HCEC 1CT (cell line): ENCODE data around the gene LMAN2L.

ENCODE experiments used
- DNase-seq: peaks from one replicate; pipeline ENCODE4 v3.0.0-alpha.2; 2017

Gene LMAN2L

DNA sequence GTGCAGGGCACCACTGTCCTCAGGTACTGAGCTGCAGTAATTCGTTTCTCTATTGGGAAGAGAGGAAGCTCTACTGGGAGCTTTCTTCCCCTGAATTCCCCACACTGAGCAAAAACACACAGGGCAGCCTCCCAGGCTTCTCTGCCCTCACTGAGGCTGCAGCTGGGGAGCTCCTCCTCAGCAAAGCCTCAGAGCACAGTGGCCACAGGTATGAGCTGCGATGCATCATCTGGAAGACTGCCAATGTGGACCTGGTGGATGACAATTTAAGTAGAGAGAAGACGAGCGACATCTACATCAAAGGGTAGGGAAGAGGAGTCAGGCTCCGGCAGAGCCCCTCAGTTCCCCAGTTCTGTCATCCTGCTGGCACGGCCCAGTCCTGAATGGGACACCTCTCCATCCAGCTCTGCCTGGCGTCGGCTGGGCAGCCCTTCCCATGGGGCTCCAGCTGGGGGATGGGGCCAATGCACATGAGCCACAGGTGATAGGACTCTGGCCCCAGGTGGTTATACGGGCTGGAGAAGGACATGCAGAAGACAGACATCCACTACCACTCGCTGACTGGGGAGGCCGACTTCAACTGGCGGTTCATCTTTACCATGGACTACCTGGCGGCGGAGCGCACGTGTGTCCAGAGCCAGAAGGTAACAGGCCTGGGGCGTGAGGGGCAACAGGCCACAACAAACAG, 37.6 kb downstream of the LMAN2L start:
- no peak for DNase-seq

DNA sequence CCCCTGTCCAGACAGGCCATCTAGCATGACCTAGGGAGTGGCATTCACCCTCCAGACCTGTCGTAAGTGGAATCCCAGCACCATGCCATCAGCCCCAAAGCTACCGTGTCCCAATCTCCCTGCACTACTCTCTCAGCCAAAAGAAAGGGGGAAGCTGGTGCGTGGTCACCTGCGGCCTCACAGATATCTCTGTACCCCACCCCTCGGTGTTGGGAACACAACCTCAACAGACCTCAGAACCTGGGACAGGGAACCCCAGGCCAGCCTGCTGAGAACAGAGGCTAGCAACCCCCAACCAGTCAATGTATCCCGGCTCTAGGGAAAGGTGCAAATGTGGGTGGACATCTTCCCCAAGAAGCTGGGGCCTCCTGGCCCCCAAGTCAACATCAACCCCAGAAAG, 38.2 kb downstream of the LMAN2L start:
- DNase-seq, result no peak

DNA sequence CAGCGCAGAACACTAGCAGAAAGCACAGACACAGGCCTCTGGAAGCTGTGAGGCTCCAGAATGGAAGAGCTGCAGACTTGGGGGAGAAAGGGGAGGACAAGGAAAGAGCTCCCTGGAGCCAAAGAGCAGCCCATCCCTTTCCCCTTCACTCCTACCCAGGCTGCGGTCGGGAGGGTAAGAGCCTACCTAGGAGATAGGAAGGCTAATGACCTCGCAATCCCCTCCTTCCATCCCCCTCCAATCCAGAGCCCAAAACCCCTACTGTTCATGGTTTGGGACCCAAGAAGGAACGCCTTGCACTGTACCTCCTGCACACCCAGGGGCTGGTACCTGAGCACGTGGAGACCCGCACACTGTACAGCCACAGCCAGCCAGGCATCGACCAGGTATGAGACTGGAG, 39.8 kb downstream of the LMAN2L start:
- DNase-seq, result no peak

DNA sequence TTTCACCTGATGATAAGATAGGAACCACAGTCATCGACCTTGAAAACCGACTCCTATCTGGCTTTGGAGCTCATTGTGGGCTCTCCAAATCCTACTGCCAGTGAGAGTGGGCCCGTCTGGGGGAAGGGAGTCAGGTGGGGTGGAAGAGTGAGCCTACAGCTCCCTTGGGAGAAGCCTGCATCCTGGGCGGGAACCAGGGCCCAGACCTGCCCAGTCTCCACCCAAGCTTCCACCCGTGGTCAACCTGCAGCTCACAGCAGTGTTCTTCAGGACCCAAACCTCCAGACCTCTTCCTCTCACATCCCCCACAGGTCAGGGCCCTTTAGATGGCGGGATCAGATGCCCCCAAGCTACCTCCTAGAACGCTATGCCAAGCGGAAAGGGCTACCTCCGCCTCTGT, 40.2 kb downstream of the LMAN2L start:
- no peak for DNase-seq

DNA sequence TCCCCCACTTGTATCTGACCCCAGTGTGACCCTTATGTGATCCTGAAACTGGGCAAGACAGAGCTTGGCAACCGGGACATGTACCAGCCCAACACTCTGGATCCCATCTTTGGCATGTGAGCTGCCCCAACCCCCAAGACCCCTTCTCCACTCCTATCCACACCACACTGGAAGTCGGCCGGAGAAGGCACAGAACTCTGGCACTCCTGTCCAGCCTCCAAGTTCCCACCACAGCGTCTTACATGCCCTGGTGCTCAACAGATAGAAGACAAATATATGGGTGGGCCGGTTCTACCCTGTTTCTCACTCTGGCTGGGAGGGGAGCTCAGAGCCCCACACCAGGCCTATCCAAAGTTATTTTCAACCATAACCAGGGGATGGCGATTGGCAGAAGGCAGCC, 40.8 kb downstream of the LMAN2L start:
- DNase-seq, result no peak

DNA sequence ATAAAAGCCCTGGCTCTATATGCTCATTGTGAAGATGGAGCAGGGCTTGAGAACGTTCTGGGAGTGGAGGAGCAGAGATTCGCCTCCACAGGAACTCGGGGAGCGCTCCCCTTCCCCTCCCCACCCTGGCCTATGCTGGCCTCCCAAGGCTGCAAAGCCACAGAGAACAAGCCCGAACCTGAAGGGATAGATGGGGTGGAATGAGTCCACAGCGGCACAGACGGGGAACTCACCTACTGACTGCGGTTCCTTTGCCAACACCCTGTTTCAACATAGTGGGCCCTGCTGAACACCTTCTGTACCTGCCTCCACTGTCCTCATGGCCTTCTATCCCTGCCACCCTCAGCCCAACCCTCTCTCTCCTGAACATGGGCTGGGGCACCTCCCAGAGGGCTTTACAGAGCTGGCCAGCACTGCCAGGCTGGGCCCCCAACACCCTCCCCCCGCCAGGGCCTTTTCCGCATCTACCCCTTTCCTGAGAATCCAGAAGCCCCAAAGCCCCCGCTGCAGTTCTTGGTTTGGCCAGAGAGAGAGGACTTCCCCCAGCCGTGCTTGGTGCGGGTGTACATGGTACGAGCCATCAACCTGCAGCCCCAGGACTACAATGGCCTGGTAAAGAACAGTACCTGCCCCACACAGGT, 41.5 kb downstream of the LMAN2L start:
- no peak for DNase-seq

DNA sequence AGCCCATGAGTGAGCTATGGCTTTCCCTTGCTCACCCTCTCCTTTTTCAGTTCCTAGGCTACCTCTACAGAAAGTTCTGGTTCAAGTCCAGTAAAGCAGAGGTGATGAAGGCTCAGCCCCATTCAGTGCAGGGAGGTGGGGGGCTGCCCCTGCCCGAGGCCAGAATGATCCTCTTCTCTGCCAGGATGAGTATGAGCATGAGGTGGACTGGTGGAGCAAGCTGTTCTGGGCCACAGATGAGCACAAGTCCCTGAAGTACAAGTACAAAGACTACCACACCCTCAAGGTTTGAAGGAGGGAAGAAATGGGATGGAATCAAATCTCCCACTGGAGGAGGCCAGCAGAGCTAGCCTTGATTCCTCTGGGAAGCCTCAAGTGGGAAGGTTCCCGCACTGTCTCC, 42.4 kb downstream of the LMAN2L start:
- DNase-seq, result no peak

DNA sequence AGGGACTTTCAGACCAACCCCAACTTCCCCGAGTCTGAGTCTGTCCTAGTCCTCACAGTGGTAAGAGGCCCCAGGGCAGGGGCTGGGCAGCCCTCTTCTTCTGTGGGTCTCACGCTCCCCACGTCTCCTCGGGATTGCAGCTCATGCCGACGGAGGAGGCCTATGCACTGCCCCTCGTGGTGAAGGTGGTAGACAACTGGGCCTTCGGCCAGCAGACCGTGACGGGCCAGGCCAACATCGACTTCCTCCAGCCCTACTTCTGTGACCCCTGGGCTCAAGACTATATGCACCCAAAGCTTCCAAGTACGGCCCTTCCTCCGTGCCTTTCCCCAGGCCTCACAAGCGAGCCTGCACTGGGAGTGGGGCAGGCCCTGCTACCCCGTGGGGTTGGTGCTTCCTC, 44.3 kb downstream of the LMAN2L start:
- no peak for DNase-seq

DNA sequence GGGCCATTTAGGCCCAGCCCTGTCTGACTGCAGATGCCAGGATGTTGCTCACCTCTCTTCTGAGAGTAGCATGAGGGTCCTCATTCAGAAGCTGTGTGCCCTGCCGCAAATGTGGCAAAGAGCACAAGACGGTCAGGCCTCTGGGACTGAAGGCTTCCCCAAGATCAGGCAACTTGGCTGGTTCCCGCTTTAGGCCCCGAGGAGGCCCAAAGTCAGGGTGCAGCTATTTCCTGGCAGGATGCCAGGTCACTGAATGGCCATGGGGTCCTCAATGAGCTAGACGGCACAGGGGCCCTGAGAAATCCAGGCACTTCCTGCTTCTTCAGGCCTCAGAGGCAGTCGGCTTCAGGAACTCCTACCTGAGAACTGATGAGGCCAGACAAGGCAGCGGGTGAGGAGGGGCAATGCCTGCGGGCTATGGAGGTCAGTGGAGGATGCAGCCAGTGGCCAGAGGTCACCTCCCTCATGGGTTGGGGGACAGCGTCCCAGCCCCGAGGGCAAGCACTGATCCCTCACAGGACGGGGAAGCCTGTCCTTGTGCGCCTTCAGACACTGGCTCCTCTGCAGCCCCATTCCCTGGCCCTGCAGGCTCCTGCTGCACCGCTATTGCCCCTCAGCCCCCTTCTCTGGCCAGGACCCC, 44.9 kb downstream of the LMAN2L start:
- DNase-seq, result no peak

DNA sequence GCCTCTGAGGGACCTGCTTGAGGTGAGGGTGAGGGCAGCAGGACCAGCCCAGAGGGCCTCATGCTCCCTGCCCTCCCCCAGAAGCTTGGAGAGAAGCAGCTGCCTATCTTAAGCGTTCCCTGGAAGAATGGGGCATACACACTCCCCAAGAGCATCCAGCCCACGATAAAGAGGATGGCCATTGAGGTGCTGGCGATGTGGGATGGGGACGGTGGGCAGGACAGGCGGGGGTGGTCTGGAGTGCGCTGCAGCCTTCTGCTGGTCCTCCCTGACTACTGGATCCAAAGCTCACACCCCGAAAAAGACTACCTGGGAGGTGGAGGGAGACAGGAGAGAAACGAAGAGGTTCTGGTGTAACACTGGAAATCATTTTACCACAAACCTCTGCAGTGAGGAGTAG, 45.6 kb downstream of the LMAN2L start:
- DNase-seq, result no peak

DNA sequence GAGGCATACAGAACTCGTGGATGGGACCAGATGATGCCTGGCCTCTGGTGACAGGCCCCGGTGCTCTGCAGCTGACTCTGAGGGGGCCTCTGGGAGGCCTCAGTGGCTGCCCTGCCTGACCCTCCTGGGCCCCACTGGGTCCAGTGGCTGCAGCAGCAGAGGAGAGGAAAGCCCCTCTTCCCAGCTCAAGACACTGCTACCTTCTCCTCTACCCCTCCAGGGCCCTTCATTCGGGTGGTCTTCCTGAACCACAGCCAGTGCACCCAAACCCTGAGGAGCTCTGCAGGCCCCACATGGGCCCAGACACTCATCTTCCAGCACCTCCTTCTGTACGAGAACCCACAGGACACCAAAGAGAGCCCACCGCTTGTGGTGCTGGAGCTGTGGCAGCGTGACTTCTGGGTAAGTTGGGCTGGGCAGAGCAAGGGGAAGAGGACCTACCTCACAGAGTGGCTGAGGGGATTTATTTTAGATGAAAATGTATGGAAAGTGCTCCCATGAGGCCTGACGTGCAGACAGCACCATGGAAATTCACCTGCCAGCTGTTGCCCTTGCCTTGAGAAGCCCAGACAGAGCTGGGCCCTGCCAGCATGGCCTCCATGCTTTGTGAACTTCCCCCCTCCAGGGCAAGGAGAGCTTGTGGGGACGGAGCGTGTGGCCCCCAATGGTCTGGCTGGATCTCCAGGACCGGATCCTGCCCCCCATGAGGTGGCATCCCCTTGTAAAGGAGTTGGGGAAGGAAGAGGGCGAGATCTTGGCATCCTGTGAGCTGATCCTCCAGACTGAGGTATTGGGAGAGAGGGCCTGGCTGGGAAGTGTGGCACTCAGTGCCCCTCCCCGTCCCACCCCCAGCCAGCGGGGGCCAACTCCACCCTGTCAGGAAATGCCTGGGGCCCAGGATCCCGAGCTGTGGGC, 46.3 kb downstream of the LMAN2L start:
- no peak for DNase-seq

DNA sequence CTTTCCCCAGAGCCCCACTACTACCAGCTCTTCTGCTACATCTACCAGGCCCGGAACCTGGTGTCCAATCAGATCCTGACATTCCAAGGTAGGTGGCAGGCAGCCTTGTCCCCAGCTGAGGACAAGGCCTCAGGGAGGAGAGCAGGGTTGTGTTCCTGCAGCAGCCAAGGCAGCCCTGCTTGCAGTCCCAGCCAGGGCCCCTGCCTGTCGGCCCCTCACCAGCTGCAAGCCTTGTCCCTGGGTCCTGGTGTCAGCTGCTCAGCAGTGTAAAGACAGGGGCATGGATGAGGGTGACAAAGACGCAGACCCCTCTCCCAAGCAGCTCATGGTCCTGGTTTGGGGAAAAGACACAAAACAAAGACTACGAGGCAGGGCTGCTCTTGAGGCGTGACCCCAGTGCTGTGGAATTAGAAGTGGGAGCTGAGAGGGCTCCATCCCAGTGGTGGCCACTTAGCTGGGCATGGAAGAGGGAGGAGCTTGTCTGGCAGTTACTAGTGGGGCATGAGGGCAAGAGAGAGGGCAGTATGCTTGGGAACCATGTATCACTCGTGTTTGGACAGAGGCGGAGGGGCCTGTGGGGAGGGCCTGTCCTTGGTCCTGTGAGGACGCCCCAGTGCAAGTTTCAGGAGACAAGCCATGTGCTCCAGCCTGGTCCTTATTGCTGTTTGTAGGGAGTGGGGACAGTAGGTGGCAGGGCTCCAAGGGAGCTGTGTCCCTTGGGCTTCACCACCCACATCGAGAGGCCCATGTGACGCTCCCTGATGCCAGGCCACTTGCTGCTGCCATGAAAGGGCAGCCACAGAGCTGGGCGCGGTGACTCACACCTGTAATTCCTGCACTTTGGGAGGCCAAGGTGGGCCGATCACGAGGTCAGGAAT, 47.5 kb downstream of the LMAN2L start:
- no peak for DNase-seq

DNA sequence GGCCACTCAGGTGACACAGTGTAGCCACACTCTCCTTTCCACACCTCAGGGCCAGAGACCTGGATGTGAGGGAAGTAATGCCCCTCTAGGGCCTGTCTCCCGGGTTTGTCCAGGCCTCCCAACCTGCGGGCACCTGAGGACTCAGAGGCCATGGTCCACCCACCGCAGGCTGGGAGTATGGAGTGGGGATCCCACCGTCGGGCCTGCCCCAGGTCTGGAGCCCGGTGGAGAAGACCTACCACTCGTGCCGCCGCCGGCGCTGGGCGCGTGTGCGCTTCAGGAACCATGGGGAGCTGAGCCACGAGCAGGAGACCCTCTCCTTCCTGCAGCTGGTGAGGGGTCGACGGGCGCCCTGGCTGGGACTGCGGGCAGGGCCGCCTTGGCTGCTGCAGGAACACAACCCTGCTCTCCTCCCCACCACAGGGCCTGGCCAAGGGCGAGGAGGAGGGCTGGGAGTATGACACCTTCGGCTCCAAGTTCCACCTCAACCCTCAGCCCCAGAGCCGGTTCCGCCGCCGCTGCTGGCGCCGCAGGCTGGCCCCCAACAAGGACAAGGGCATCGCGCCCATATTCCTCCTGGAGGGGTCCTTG, 48.7 kb downstream of the LMAN2L start:
- DNase-seq, result no peak

DNA sequence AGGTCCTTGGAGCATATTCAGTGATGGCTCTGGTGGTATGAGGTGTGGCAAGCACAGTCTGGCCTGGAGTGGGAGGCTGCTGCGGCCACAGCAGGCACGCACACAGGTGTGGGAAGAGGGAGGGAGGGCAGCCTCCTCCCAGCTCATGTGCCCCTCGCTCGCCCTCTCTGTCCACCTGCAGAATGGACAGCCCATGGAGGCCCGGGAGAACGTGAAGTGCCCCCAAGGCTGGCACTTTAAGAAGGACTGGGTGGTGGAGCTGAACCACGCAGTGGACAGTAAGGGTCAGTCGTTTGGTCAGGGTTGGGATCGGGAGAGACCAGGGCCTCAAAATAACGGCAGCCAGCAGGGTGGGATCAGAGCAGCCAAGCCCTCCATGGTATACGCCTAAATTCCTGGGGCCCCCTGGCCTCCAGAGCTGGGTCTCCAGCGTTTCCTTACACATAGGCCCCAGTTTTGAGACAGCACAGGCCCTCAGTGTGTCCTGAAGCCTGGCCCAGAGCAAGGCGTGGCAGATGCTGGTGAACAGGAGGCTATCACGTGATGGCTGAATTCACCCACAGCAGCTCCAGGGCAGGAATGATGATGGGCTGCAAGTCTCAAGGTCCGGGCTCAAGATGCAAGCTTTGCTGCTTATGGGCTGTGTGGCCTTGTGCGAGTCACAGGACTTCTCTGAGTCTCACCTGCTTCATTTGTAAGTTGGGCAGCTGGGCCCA, 49.4 kb downstream of the LMAN2L start:
- no peak for DNase-seq

DNA sequence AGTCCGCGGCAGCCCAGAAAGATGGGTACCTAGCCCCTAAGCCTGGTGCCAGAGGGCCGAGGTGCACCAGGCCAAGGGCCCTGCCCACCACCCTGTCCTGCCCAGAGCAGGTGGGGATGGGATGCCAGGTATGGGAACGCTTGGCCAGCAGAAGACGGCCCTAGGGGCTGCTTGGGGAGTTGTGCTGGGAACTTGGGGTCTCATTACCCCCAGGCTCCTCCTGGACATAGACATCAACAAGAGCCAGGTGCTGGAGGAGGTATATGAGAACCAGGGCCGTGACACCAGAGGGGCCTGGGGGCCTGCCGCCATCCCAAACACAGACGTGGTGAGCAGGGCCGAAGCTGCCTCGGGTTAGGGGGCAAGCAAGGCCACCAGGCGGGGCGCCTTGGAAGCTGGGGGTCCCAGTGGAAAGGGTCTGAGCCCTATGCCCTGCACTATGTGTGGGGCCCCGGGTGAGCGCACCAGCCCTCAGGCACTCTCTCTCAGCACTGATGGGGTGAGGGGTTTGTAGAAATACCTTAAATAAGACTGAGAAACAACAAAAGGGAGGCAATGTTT, 50.4 kb downstream of the LMAN2L start:
- no peak for DNase-seq

DNA sequence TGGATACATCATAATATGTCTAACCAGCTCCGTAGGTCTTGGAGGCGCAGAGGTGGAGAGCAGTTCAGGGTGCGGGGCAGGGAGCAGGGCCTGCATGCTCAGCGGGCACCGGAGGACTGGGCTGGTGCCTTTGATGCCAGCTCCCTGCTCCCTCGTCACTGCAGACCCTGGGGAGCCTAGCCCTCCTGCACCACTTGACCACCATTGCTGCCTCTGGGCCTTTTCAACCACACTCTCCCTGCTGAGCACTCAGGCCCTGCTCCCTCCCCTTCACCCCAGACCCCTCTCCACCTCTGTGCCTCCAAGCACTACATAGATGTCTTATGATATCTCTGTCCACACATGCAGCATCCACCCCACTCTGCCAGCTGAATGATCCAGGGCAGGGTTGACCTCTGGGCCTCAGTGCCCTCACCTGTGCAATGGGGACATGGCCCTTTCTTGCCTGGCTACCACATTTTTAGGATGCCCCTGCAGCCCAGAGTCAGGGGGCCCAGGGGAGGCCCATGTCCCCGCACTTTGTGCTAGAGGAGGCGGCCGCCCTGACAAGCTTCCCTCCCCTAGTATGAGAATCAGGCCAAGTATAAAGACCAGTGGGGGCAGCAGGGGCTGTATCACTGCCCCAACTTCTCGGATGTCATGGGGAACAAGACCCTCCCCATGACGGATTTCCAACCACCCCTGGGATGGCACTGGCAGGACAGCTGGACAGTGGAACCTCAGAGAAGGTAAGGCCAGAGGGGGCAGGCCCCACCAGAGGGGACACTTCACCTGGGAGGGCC, 51.0 kb downstream of the LMAN2L start:
- no peak for DNase-seq

DNA sequence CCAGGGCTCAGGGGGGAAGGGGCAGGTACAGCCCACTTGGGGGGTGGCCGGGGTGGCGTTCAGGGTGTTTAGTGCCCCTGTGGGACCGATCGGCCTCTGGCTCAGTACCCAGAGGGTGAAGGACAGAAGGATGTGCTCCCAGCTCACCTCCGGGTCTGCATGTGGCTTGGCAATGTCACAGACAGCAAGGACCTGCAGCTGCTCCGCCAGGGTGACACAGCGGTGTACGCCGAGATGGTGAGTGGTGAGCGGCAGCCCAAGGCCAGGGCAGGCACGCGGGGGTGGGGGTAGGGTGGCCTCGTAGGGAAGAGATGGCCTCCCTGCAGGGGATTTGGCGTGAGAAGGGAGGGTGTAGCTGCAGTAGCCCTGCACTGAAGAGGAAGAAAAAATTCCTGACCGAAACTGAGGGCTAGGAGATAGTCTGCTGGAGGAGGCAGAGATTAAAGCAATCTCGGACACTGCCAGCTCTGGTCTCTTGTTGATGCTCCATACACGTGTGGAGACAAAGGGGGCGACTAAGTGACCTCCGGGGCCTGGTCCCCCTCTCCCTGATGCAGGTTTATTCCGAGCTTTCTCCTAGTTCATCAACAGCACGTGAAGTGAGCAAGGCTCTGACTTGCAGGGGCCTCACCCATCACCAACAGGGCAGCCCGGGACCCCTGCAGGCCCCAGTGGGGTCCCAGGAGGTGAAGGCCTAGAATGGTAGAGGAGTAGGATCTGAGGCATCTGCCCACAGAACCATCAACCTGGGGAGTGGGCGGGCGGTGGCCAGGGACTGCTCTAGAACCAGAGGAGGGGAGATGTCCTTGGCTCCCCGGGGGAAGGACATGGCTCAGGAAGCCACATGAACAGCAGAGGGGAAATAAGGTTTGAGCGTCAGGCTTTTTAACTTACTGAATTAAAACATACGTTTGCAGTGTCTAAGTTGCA, 51.9 kb downstream of the LMAN2L start:
- no peak for DNase-seq

DNA sequence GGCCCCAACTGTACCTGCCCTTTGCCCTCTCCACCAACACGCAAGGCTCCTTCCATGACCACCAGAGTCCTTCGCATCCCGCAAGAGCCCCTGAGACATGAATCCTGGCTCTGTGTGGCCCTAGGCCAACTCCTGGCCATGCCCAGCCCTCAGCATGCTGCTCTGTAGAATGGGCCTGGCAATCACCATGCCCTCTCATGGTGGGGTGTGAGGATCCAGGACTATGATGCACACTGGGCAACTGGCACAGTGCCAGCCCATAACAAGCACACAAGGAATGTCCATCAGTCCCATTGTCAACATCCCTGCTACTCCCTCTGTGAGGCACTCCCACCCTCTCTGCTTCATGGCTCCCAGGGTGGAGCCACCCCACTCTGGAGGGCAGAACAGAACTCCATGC, 52.6 kb downstream of the LMAN2L start:
- DNase-seq, result no peak
